Measurements from ENCODE around the gene CPNE4.

Gene CPNE4

DNA sequence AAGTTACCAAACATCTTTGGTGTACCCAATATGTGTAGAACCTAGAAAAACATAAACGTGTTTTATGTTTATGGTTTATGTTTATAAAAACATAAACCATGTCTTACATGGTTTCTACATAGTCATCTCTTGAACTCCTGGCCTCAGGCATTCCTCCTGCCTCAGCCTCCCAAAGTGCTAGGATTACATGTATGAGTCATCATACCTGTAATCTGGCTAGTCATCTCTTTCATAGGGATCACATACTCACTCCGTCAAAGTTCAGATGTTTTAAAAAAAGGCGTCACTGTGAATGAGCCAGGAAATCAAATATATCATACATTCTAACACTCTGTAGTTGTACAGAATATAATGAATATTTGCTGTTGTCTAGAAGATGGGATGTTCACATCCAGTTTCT lies 178.6 kb downstream of the CPNE4 start:
- no peak for FAIRE-seq

GRCh38 chr3:131850223-131850622 lies 184.6 kb downstream of the CPNE4 start:
- no peak for FAIRE-seq

DNA sequence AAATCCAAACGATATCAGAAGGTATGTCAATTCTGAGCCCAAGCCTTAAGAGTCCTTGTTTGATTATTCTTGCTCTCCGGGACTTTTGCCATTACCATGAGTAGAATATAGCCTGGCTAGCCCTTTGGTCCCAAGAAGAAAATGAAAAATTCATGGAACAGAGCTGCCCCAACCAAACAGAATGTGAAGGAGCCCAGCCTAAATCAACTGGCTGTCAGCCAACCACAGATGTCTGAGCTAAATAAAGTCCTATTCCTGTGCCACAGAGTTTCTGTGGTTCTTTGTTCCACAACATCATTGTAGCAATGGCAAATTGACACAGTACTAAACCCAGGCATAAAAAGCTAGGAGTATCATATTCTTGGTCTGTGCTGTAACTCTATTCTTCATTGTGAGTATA lies 185.2 kb downstream of the CPNE4 start:
- no peak for FAIRE-seq

DNA sequence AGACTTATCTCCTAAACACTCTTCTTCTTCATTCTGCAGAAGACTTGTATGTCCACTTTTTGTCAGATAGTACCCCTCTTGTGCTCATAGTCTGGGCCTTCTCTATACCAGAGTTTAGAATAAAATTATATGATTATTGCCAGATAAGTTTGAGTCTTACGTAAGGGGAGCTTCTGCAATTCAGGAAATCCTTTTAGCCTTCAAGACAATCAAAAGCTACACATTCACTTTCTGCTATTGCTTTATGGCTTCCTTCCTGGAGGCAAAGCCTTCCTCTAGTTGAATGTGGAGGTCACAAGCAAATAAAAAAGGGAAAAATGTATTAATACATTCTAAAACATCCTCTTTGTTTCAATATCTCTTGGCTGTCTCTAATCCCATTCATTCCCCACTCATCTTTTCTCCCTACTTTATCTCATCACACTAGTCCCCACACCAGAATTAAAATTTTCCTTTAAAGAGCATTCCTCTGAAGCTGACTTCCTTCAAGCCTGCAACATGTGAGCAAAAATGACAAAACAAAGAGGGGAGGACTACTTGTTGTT lies 186.8 kb downstream of the CPNE4 start:
- no peak for FAIRE-seq

DNA sequence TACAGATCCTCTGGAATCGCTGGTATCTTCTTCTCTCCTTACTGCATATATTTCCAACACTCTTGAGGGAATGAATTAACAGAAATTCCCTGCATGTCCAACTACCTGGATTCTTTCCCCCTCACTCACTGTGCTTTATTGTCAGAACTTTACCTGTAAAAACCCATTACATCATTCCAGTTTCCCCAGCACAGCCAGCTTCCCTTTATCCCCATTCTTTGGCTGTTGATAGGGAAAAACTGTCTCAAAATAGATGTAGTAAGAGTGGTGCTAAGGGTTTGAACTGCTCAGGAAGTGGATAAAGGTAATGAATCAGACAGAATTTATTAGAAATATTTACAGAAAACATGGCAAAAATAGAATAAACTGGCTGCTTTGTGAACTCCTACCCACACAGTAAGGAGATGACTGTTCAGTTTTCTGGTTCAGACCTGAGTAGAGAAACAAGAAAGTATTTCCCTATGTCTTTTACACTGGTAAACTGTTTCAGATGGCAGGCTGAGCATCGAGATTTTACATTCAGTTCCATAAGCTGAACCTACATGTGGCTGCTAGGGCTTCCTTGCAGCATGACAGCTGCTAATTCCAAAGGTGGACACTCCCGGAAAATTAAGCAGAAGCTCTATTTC lies 188.4 kb downstream of the CPNE4 start:
- no peak for FAIRE-seq

- no peak for FAIRE-seq
These were observed 191.6 kb downstream of the CPNE4 start for GRCh38 chr3:131843174-131843573.

GRCh38 chr3:131840156-131840797 lies 194.5 kb downstream of the CPNE4 start:
- no peak for FAIRE-seq

- FAIRE-seq, result no peak
These were observed 198.9 kb downstream of the CPNE4 start for GRCh38 chr3:131835906-131836305.

DNA sequence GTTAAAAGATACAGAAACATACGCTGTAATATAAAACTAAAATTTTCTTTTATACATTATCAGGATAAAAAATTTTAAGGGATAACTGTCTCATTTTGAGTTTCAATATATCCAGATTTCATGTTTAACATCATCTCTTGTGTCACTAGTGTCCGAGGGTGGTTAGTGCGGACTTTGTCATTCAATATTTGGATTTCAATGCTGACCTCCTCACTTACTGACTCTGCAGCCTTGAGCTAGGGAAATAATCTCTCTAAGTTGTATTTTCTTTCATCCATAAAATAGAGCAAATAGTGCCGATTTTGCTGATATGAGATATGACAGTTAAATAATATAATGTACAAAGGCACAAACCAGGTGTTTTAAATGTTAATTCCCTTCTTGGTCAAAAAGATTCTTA lies 203.2 kb downstream of the CPNE4 start:
- no peak for FAIRE-seq

- FAIRE-seq, result no peak
These were observed 213.5 kb downstream of the CPNE4 start for GRCh38 chr3:131821191-131821762.

GRCh38 chr3:131819381-131820055 lies 215.3 kb downstream of the CPNE4 start:
- no peak for FAIRE-seq

- no peak for FAIRE-seq
These were observed 222.4 kb downstream of the CPNE4 start for GRCh38 chr3:131812433-131812832.

- no peak for FAIRE-seq
These were observed 223.3 kb downstream of the CPNE4 start for GRCh38 chr3:131811481-131811880.

GRCh38 chr3:131807822-131808221 lies 227.0 kb downstream of the CPNE4 start:
- no peak for FAIRE-seq

DNA sequence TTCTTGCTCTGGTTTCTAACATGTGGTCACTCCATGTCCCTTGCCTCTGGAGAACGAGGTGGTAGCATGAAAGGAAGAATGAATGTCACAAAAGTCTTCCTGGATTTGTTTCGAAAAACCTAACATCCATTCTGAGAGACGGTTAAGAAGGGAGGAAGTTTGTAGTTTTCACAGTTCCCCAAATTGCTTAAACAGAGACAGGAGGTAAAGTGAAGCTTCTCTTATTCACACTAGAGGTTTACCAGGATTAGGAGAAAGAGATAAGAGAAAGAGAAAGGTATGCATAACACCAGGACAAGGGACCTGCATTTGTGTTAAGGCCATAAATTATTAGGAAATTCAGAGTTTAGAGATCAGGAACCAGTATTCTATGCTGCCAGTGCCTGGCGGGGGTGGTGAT lies 228.1 kb downstream of the CPNE4 start:
- FAIRE-seq, result no peak

GRCh38 chr3:131804565-131805133 lies 230.2 kb downstream of the CPNE4 start:
- no peak for FAIRE-seq

GRCh38 chr3:131803113-131803512 lies 231.7 kb downstream of the CPNE4 start:
- no peak for FAIRE-seq

GRCh38 chr3:131802029-131802428 lies 232.8 kb downstream of the CPNE4 start:
- no peak for FAIRE-seq

- no peak for FAIRE-seq
These were observed 233.2 kb downstream of the CPNE4 start for GRCh38 chr3:131801566-131801965.

- FAIRE-seq, result no peak
These were observed 237.0 kb downstream of the CPNE4 start for GRCh38 chr3:131797776-131798175.

- no peak for FAIRE-seq
These were observed 238.1 kb downstream of the CPNE4 start for GRCh38 chr3:131796558-131797198.

GRCh38 chr3:131796111-131796510 lies 238.7 kb downstream of the CPNE4 start:
- no peak for FAIRE-seq
